Gastrocnemius medialis (tissue), 4 donors: Measurements from ENCODE around the gene ZDHHC13. TPM values are rescaled to one million over a fixed set of nuclear protein-coding genes. Genes with fewer than 3 reads are reported as not detected.
A peak's percentile ranks its signal among the peaks of the same experiment; 100 is the strongest.

Source experiments
- ATAC-seq, 2 donors: fragments of 150-250 bp; one replicate each; pipeline ENCODE4 v1.9.1; 2016
- DNase-seq, 2 donors: peaks; one replicate each; pipeline ENCODE4 v3.0.0-alpha.2; 2019
- H3K27ac ChIP-seq, 4 donors: fragments of 200-600 bp; sonication (generic); 1 replicate in 1 of 4; 2 replicates in 3 of 4; pipeline ENCODE4 v1.5.1; 2016 to 2018; ENCODE audit warnings: mild to moderate bottlenecking in 2 of 4, moderate library complexity in 1 of 4
- H3K27me3 ChIP-seq, 3 donors: fragments of 200-600 bp; sonication (generic) in 2 of 3; 1 replicate in 1 of 3; 2 replicates in 2 of 3; pipeline versions ENCODE4 v1.5.1 to v1.6.0; 2016 to 2019; ENCODE audit warnings: mild to moderate bottlenecking in 1 of 3, moderate library complexity in 1 of 3
- H3K36me3 ChIP-seq, 2 donors: fragments of 200-600 bp; sonication (generic) in 1 of 2; one replicate each; pipeline ENCODE4 v1.5.1; 2017 to 2018
- H3K4me1 ChIP-seq, 2 donors: fragments of 200-600 bp; sonication (generic) in 1 of 2; one replicate each; pipeline ENCODE4 v1.5.1; 2016 to 2017; ENCODE audit warnings: mild to moderate bottlenecking in 2 of 2
- H3K4me3 ChIP-seq, 4 donors: fragments of 200-600 bp; sonication (generic) in 3 of 4; 1 replicate in 1 of 4; 2 replicates in 3 of 4; pipeline ENCODE4 v1.5.1; 2016 to 2019; ENCODE audit warnings: mild to moderate bottlenecking in 2 of 4
- H3K9me3 ChIP-seq, 3 donors: fragments of 200-600 bp; sonication (generic) in 2 of 3; 1 replicate in 1 of 3; 2 replicates in 2 of 3; pipeline ENCODE4 v1.5.1; 2016 to 2019
- CTCF ChIP-seq, 5 experiments: fragments of 450-650 bp in 3 of 5; fragments of 200-600 bp in 2 of 5; sonication (generic) in 2 of 5; IDR thresholded peaks in 4 of 5; conservative IDR thresholded peaks in 1 of 5; 1 replicate in 4 of 5; 2 replicates in 1 of 5; pipeline ENCODE4 v1.5.1; 2016 to 2019; ENCODE audit warnings: antibody characterized with exemption in 5 of 5, mild to moderate bottlenecking in 3 of 5, moderate library complexity in 3 of 5
- POLR2A ChIP-seq, 2 donors: fragments of 450-650 bp; IDR thresholded peaks; one replicate each; pipeline ENCODE4 v1.6.1; 2017; ENCODE audit warnings: antibody characterized with exemption in 2 of 2, mild to moderate bottlenecking in 2 of 2, moderate library complexity in 2 of 2
- in situ Hi-C, 4 donors: fragments of 200-750 bp; cut with MboI; loops; one replicate each; pipeline versions ENCODE4 v1.15.0 to v1.8.0; 2017; ENCODE audit warnings: low sequenced_read_pairs in 4 of 4
- intact Hi-C: fragments of 100-400 bp; cut with DNase I; formaldehyde crosslinking; loops from one replicate; pipeline ENCODE4 v1.15.1; 2023; ENCODE audit warnings: low total_unique reads
- total RNA-seq, 4 donors: library from RNA; depleted of rRNA; stranded (reverse); fragments of >200 nt; gene quantifications; one replicate each; pipeline versions ENCODE4 v1.1.0 to v1.2.3, GENCODE V29; 2016

ZDHHC13 gene
- total RNA-seq, 4 donors from 2014 or later: 1.4 to 6.4 (median 3.5) TPM

- DNase-seq (peak; percentile 71 to 84), ATAC-seq (peak; percentile 86 to 91)
- peak; percentile 43 to 66 for TF ChIP-seq POLR2A (IDR thresholded peaks at IDR 0.05)
- peak in 1 of 5 experiments; percentile 13 for TF ChIP-seq CTCF (IDR thresholded peaks at IDR 0.05 in 4 of 5, conservative IDR thresholded peaks at IDR 0.05 in 1 of 5)
- Histone ChIP-seq H3K36me3 (no peaks in the 10 kb centered on the region), H3K9me3 (no peaks in the 10 kb centered on the region), H3K27me3 (no peaks in the 10 kb centered on the region), H3K4me3 (peak within 1 kb of the TSS; percentile 30 to 42 (median 36)), H3K4me1 (peaks cover 37 to 39% of the 10 kb centered on the region in 2 donors), H3K27ac (peak within 1 kb of the TSS; percentile 90 to 94 (median 94))
- in situ Hi-C loops: no loop called here
- intact Hi-C loops: loop anchor here (1.0 kb wide), 2 partner anchors 16 to 31 kb away; no protein-coding TSS in a partner anchor
These were observed 85.0 kb downstream of the ZDHHC13 start, which contains the start of gene CSRP3 for GRCh38 chr11:19201737-19202605. CSRP3 (minus strand) TSS chr11:19201983; CDS start chr11:19192448, 9,535 bp downstream.

- TF ChIP-seq POLR2A (IDR thresholded peaks at IDR 0.05) (no peak), CTCF (IDR thresholded peaks at IDR 0.05 in 4 of 5, conservative IDR thresholded peaks at IDR 0.05 in 1 of 5) (no peak)
- Histone ChIP-seq H3K9me3 (no peaks in the 10 kb centered on the region), H3K36me3 (no peaks in the 10 kb centered on the region), H3K4me1 (peaks cover 34 to 36% of the 10 kb centered on the region in 2 donors), H3K27me3 (no peaks in the 10 kb centered on the region), H3K27ac (no peak overlapping the region), H3K4me3 (no peak overlapping the region)
- in situ Hi-C loops (no loop called here), intact Hi-C loops (no loop called here)
- DNase-seq: no peak
- ATAC-seq: no peak
These were observed 87.9 kb downstream of the ZDHHC13 start for GRCh38 chr11:19204836-19205235.

- no peak overlapping the region for H3K4me3 ChIP-seq
- DNase-seq (no peak), ATAC-seq (no peak)
- H3K36me3 ChIP-seq: no peaks in the 10 kb centered on the region
- in situ Hi-C loops: no loop called here
- no peaks in the 10 kb centered on the region for H3K9me3 ChIP-seq
- TF ChIP-seq POLR2A (IDR thresholded peaks at IDR 0.05): no peak
- TF ChIP-seq CTCF (IDR thresholded peaks at IDR 0.05 in 4 of 5, conservative IDR thresholded peaks at IDR 0.05 in 1 of 5): no peak
- no peaks in the 10 kb centered on the region for H3K27me3 ChIP-seq
- intact Hi-C loops: no loop called here
- H3K4me1 ChIP-seq: peaks cover 10 to 12% of the 10 kb centered on the region in 2 donors
- H3K27ac ChIP-seq: no peak overlapping the region
These were observed 91.2 kb downstream of the ZDHHC13 start for GRCh38 chr11:19208181-19208580.

- Histone ChIP-seq H3K4me3 (no peak overlapping the region), H3K36me3 (no peaks in the 10 kb centered on the region), H3K27ac (no peak overlapping the region), H3K9me3 (no peaks in the 10 kb centered on the region), H3K4me1 (peaks cover 9 to 12% of the 10 kb centered on the region in 2 donors), H3K27me3 (no peaks in the 10 kb centered on the region)
- ATAC-seq (no peak), DNase-seq (no peak)
- intact Hi-C loops (no loop called here), in situ Hi-C loops (no loop called here)
- TF ChIP-seq POLR2A (IDR thresholded peaks at IDR 0.05): no peak
- no peak for TF ChIP-seq CTCF (IDR thresholded peaks at IDR 0.05 in 4 of 5, conservative IDR thresholded peaks at IDR 0.05 in 1 of 5)
These were observed 92.1 kb downstream of the ZDHHC13 start for GRCh38 chr11:19208959-19209546.
